Neuronal stem cell (in vitro differentiated cells): ENCODE measurements around the gene POLE.

Experiments used
- DNase-seq: peaks from one replicate; pipeline ENCODE4 v3.0.0-alpha.2; 2013; ENCODE audit warnings: low spot score
- H2AFZ ChIP-seq: one replicate; pipeline ENCODE4 v1.6.1; 2013; ENCODE audit warnings: mild to moderate bottlenecking, low read length, inconsistent platforms
- H2AK5ac ChIP-seq: 2 replicates; pipeline ENCODE4 v1.6.1; 2013; ENCODE audit warnings: low read depth, mild to moderate bottlenecking, inconsistent platforms, low read length, moderate library complexity, mixed read lengths
- H2BK120ac ChIP-seq: 2 replicates; pipeline ENCODE4 v1.6.1; 2013; ENCODE audit warnings: low read depth, mild to moderate bottlenecking, inconsistent platforms, low read length, moderate library complexity, mixed read lengths
- H2BK12ac ChIP-seq: one replicate; pipeline ENCODE4 v1.6.1; 2013; ENCODE audit warnings: low read length, inconsistent platforms
- H2BK15ac ChIP-seq: 2 replicates; pipeline ENCODE4 v1.6.1; 2013; ENCODE audit warnings: mild to moderate bottlenecking, low read length, inconsistent platforms, mixed read lengths
- H2BK5ac ChIP-seq: one replicate; pipeline ENCODE4 v1.6.1; 2013; ENCODE audit warnings: inconsistent platforms, mild to moderate bottlenecking, low read length, moderate library complexity
- H3K14ac ChIP-seq: one replicate; pipeline ENCODE4 v1.6.1; 2013; ENCODE audit warnings: low read length, inconsistent platforms
- H3K18ac ChIP-seq: 2 replicates; pipeline ENCODE4 v1.6.1; 2013; ENCODE audit warnings: low read length, inconsistent platforms
- H3K23ac ChIP-seq: 2 replicates; pipeline ENCODE4 v1.6.1; 2013; ENCODE audit warnings: low read depth, mild to moderate bottlenecking, mixed read lengths, low read length, inconsistent platforms; ENCODE audit not compliant: poor library complexity
- H3K27ac ChIP-seq: replicated peaks from 3 replicates; pipeline ENCODE4 v1.5.1; 2013; ENCODE audit warnings: low read length, inconsistent platforms
- H3K27me3 ChIP-seq, 3 experiments: 2 replicates each; pipeline ENCODE4 v1.6.1; 2013; ENCODE audit warnings: low read length in 3 of 3, mild to moderate bottlenecking in 2 of 3, inconsistent platforms in 1 of 3, low read depth in 1 of 3, mixed read lengths in 1 of 3, moderate library complexity in 1 of 3; ENCODE audit not compliant: control insufficient read depth in 3 of 3, insufficient read depth in 3 of 3
- H3K36me3 ChIP-seq, 2 donors: replicated peaks in 1 of 2; 2 replicates each; pipeline ENCODE4 v1.6.1; 2013; ENCODE audit warnings: low read length in 2 of 2; ENCODE audit not compliant: control insufficient read depth in 2 of 2, insufficient read depth in 2 of 2
- H3K4ac ChIP-seq: 2 replicates; pipeline ENCODE4 v1.6.1; 2013; ENCODE audit warnings: inconsistent platforms, mild to moderate bottlenecking, low read length, moderate library complexity
- H3K4me1 ChIP-seq, 2 donors: 1 replicate in 1 of 2; 2 replicates in 1 of 2; pipeline ENCODE4 v1.6.1; 2013; ENCODE audit warnings: low read length in 2 of 2, low read depth in 1 of 2; ENCODE audit not compliant: control insufficient read depth in 2 of 2, insufficient read depth in 1 of 2
- H3K4me2 ChIP-seq: one replicate; pipeline ENCODE4 v1.6.1; 2013; ENCODE audit warnings: mild to moderate bottlenecking, low read length, inconsistent platforms; ENCODE audit not compliant: insufficient read depth, poor library complexity, severe bottlenecking
- H3K4me3 ChIP-seq, 2 donors: 2 replicates each; pipeline ENCODE4 v1.5.1; 2013; ENCODE audit warnings: low read length in 2 of 2, mild to moderate bottlenecking in 2 of 2, inconsistent platforms in 1 of 2, moderate library complexity in 1 of 2
- H3K79me1 ChIP-seq: one replicate; pipeline ENCODE4 v1.6.1; 2013; ENCODE audit warnings: low read depth, mild to moderate bottlenecking, inconsistent platforms, low read length, moderate library complexity
- H3K9ac ChIP-seq: one replicate; pipeline ENCODE4 v1.6.1; 2013; ENCODE audit warnings: mild to moderate bottlenecking, low read depth, low read length, inconsistent platforms; ENCODE audit not compliant: poor library complexity
- H3K9me3 ChIP-seq, 2 donors: replicated peaks in 1 of 2; 2 replicates each; pipeline versions ENCODE3 to v1.6.1; 2013; ENCODE audit warnings: low read length in 2 of 2, mild to moderate bottlenecking in 2 of 2, inconsistent platforms in 1 of 2, low read depth in 1 of 2, mixed read lengths in 1 of 2, moderate library complexity in 1 of 2; ENCODE audit not compliant: control insufficient read depth in 2 of 2, insufficient read depth in 1 of 2
- H4K8ac ChIP-seq: one replicate; pipeline ENCODE4 v1.6.1; 2013; ENCODE audit warnings: low read depth, mild to moderate bottlenecking, inconsistent platforms, low read length, moderate library complexity
- H4K91ac ChIP-seq: one replicate; pipeline ENCODE4 v1.6.1; 2013; ENCODE audit warnings: low read length, low read depth, mild to moderate bottlenecking, inconsistent platforms; ENCODE audit not compliant: poor library complexity
- WGBS, 2 donors: extraction: QIAGEN DNeasy Blood & Tissue Kit; methylation state at CpG; one replicate each; pipeline ENCODE4 v1.1.7; 2013; ENCODE audit warnings: missing lambda C conversion rate in 2 of 2, mixed read lengths in 1 of 2; ENCODE audit not compliant: insufficient read length in 2 of 2, insufficient replicate concordance in 1 of 2; ENCODE audit errors: extremely low coverage in 2 of 2; 5-methylcytosine and 5-hydroxymethylcytosine counted together

POLE gene

GRCh38 chr12:132597333-132598316 is 89.5 kb downstream of the POLE start:
- no peak overlapping the region for H3K27ac ChIP-seq

GRCh38 chr12:132596016-132596415 is 91.1 kb downstream of the POLE start:
- no peak overlapping the region for H2BK5ac ChIP-seq
- H2BK15ac ChIP-seq = no peak overlapping the region
- no peak overlapping the region for H3K4me2 ChIP-seq
- no peak overlapping the region for H2AFZ ChIP-seq
- no peak overlapping the region for H3K27ac ChIP-seq
- no peak overlapping the region for H4K91ac ChIP-seq
- H3K14ac ChIP-seq = peak overlapping the region; percentile 67
- peak overlapping the region in 1 of 2 donors; percentile 40 for H3K4me3 ChIP-seq
- peak overlapping the region; percentile 90 for H3K18ac ChIP-seq
- WGBS, 2 donors = no CpG with 5 or more reads among the region's 18 CpGs
- H3K4me1 ChIP-seq = peaks cover 6 to 11% of the 10 kb centered on the region in 2 donors
- H3K9ac ChIP-seq = no peak overlapping the region
- peaks cover 0 to 26% (median 3%) of the 10 kb centered on the region in 3 experiments for H3K27me3 ChIP-seq
- H2BK120ac ChIP-seq = no peak overlapping the region
- peaks cover 2 to 6% of the 10 kb centered on the region in 2 donors for H3K9me3 ChIP-seq
- peak overlapping the region; percentile 54 for H2AK5ac ChIP-seq
- H2BK12ac ChIP-seq = no peak overlapping the region
- H3K79me1 ChIP-seq = no peaks in the 10 kb centered on the region
- H4K8ac ChIP-seq = no peak overlapping the region
- no peaks in the 10 kb centered on the region for H3K36me3 ChIP-seq
- DNase-seq = no peak
- peak overlapping the region; percentile 43 for H3K23ac ChIP-seq
- H3K4ac ChIP-seq = no peak overlapping the region

More at GRCh38 chr12:132597333-132598316, 89.5 kb downstream of the POLE start:
- H2AFZ ChIP-seq = peak overlapping the region; percentile 58
- peak overlapping the region; percentile 44 to 63 for H3K4me3 ChIP-seq
- no peak overlapping the region for H2BK120ac ChIP-seq
- no peak overlapping the region for H4K91ac ChIP-seq
- H2AK5ac ChIP-seq = no peak overlapping the region
- no peaks in the 10 kb centered on the region for H3K36me3 ChIP-seq
- peaks cover 0 to 34% (median 0%) of the 10 kb centered on the region in 3 experiments for H3K27me3 ChIP-seq
- no peak overlapping the region for H3K18ac ChIP-seq
- peak; percentile 50 for DNase-seq
- no peak overlapping the region for H2BK12ac ChIP-seq
- H3K4me1 ChIP-seq = peaks cover 8 to 21% of the 10 kb centered on the region in 2 donors
- no peak overlapping the region for H4K8ac ChIP-seq
- no peak overlapping the region for H3K4ac ChIP-seq
- no peak overlapping the region for H2BK5ac ChIP-seq
- no peak overlapping the region for H3K9ac ChIP-seq
- WGBS, 2 donors = no CpG with 5 or more reads among the region's 58 CpGs
- H2BK15ac ChIP-seq = no peak overlapping the region
- H3K14ac ChIP-seq = no peak overlapping the region
- H3K4me2 ChIP-seq = peak overlapping the region; percentile 37
- H3K9me3 ChIP-seq = no peaks in the 10 kb centered on the region
- H3K79me1 ChIP-seq = no peaks in the 10 kb centered on the region
- no peak overlapping the region for H3K23ac ChIP-seq

- DNase-seq = no peak
- Histone ChIP-seq H3K14ac (no peak overlapping the region), H2BK12ac (no peak overlapping the region), H2AK5ac (no peak overlapping the region), H3K4me3 (no peak overlapping the region), H2BK5ac (no peak overlapping the region), H3K27ac (no peak overlapping the region), H3K9me3 (peaks cover 2 to 6% of the 10 kb centered on the region in 2 donors), H3K36me3 (no peaks in the 10 kb centered on the region), H3K27me3 (peaks cover 0 to 18% (median 3%) of the 10 kb centered on the region in 3 experiments), H3K4me1 (peaks cover 5 to 7% of the 10 kb centered on the region in 2 donors), H2BK15ac (no peak overlapping the region), H3K4me2 (no peak overlapping the region), H2AFZ (no peak overlapping the region), H3K4ac (no peak overlapping the region), H2BK120ac (no peak overlapping the region), H3K18ac (no peak overlapping the region), H4K91ac (no peak overlapping the region), H3K9ac (no peak overlapping the region), H4K8ac (no peak overlapping the region), H3K79me1 (no peaks in the 10 kb centered on the region), H3K23ac (no peak overlapping the region)
- WGBS, 2 donors = no CpG with 5 or more reads among the region's 11 CpGs
These were observed 92.0 kb downstream of the POLE start for GRCh38 chr12:132595183-132595582.

DNA sequence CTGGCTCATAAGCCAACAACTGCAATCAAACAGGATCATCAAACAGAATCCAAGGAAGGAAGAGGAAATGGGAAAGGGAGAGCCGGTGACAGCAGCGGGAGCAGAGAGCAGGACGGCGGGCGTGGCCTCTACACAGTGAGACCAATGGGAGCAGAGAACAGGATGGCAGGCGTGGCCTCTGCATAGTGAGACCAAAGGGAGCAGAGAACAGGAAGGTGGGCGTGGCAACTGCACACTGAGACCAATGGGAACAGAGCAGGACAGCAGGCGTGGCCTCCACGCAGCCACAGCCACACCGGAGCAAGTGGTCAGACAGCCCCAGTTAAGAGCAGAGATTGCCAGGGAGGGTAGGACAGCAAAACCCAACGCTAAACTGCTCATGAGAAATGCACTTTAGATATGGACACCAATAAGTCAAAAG is 93.2 kb downstream of the POLE start:
- H3K4me2 ChIP-seq = no peak overlapping the region
- no peak overlapping the region for H4K91ac ChIP-seq
- H3K18ac ChIP-seq = no peak overlapping the region
- no peak overlapping the region for H3K14ac ChIP-seq
- no CpG with 5 or more reads among the region's 11 CpGs for WGBS, 2 donors
- H2BK12ac ChIP-seq = no peak overlapping the region
- no peak overlapping the region for H2AK5ac ChIP-seq
- H2BK5ac ChIP-seq = no peak overlapping the region
- H3K9me3 ChIP-seq = peaks cover 4 to 6% of the 10 kb centered on the region in 2 donors
- H2AFZ ChIP-seq = peak overlapping the region; percentile 80
- H2BK120ac ChIP-seq = no peak overlapping the region
- no peaks in the 10 kb centered on the region for H3K36me3 ChIP-seq
- no peak overlapping the region for H3K27ac ChIP-seq
- peaks cover 0 to 21% (median 3%) of the 10 kb centered on the region in 3 experiments for H3K27me3 ChIP-seq
- H4K8ac ChIP-seq = no peak overlapping the region
- H3K4ac ChIP-seq = no peak overlapping the region
- peak overlapping the region in 1 of 2 donors; percentile 13 for H3K4me3 ChIP-seq
- no peak overlapping the region for H2BK15ac ChIP-seq
- H3K79me1 ChIP-seq = no peaks in the 10 kb centered on the region
- H3K23ac ChIP-seq = no peak overlapping the region
- peaks cover 1 to 7% of the 10 kb centered on the region in 2 donors for H3K4me1 ChIP-seq
- no peak overlapping the region for H3K9ac ChIP-seq
- peak; percentile 81 for DNase-seq
